Frontal cortex (tissue), 4 donors: Measurements from ENCODE around the gene KMT2C. TPM values are rescaled to one million over a fixed set of nuclear protein-coding genes. Genes with fewer than 3 reads are reported as not detected.
"Not testable (repeated sequence)": the region's sequence is repeated elsewhere in the genome, so short reads cannot be mapped to it uniquely, and the experiment has no call there.

Source experiments
- DNase-seq, 2 donors: peaks; one replicate each; pipeline ENCODE4 v3.0.0; 2012; ENCODE audit warnings: low spot score in 2 of 2
- FAIRE-seq: peaks from 2 replicates; lab custom pipeline; 2012; peaks lifted over from hg19 to GRCh38; lab: Jason Lieb, UNC
- total RNA-seq: library from RNA; depleted of rRNA; stranded (reverse); fragments of >200 nt; gene quantifications from one replicate; pipeline ENCODE4 v1.2.3, GENCODE V29; 2014
- donor health status: control.
- donor health status: control.
- donor health status: control.

The KMT2C gene
- total RNA-seq, 1 donor from 2014 or later: 55.0 TPM

GRCh38 chr7:152369518-152369917, 66.3 kb downstream of the KMT2C start:
- DNase-seq: no peak
- no peak for FAIRE-seq

- FAIRE-seq: no peak
These were observed 68.6 kb downstream of the KMT2C start for GRCh38 chr7:152367170-152367569.

GRCh38 chr7:152366662-152367061, 69.1 kb downstream of the KMT2C start:
- FAIRE-seq (no peak), DNase-seq (no peak)

More at GRCh38 chr7:152367170-152367569, 68.6 kb downstream of the KMT2C start:
- no peak for DNase-seq

- no peak for FAIRE-seq
- DNase-seq: no peak
These were observed 69.7 kb downstream of the KMT2C start for GRCh38 chr7:152365982-152366603.

- FAIRE-seq: no peak
These were observed 72.0 kb downstream of the KMT2C start for GRCh38 chr7:152363798-152364197.

GRCh38 chr7:152362128-152362926, 73.5 kb downstream of the KMT2C start:
- FAIRE-seq (no peak), DNase-seq (no peak)

More at GRCh38 chr7:152363798-152364197, 72.0 kb downstream of the KMT2C start:
- DNase-seq: no peak

- DNase-seq (no peak), FAIRE-seq (no peak)
These were observed 80.2 kb downstream of the KMT2C start for GRCh38 chr7:152355474-152356057.

GRCh38 chr7:152354061-152354460, 81.7 kb downstream of the KMT2C start:
- no peak for DNase-seq
- no peak for FAIRE-seq

- DNase-seq, FAIRE-seq: not testable (repeated sequence)
These were observed 82.5 kb downstream of the KMT2C start for GRCh38 chr7:152353281-152353680.

- DNase-seq, FAIRE-seq: not testable (repeated sequence)
These were observed 84.1 kb downstream of the KMT2C start for GRCh38 chr7:152351747-152352146.

GRCh38 chr7:152351168-152351567, 84.6 kb downstream of the KMT2C start:
- FAIRE-seq: no peak
- no peak for DNase-seq

GRCh38 chr7:152347888-152348287, 87.9 kb downstream of the KMT2C start:
- DNase-seq: no peak
- FAIRE-seq: no peak

- FAIRE-seq (no peak), DNase-seq (no peak)
These were observed 91.5 kb downstream of the KMT2C start for GRCh38 chr7:152344253-152344652.

- FAIRE-seq: no peak
- DNase-seq: no peak
These were observed 93.0 kb downstream of the KMT2C start for GRCh38 chr7:152342796-152343195.

- FAIRE-seq: no peak
- no peak for DNase-seq
These were observed 93.9 kb downstream of the KMT2C start for GRCh38 chr7:152341914-152342236.

GRCh38 chr7:152341039-152341913, 94.5 kb downstream of the KMT2C start:
- DNase-seq (peak in 1 of 2 donors; percentile 29), FAIRE-seq (peak; percentile 72)

- FAIRE-seq: no peak
- DNase-seq: no peak
These were observed 95.6 kb downstream of the KMT2C start for GRCh38 chr7:152340161-152340560.

- no peak for DNase-seq
- FAIRE-seq: no peak
These were observed 97.2 kb downstream of the KMT2C start for GRCh38 chr7:152338561-152338960.

- FAIRE-seq: no peak
These were observed 98.9 kb downstream of the KMT2C start for GRCh38 chr7:152336754-152337368.

More at GRCh38 chr7:152336754-152337368, 98.9 kb downstream of the KMT2C start:
- no peak for DNase-seq
